Keratinocyte (primary cell): ENCODE data around the gene SCMH1. TPM values are rescaled to one million over a fixed set of nuclear protein-coding genes. Genes with fewer than 3 reads are reported as not detected.

ENCODE experiments used
- DNase-seq: peaks from one replicate; pipeline ENCODE4 v3.0.0-alpha.2; 2011; ENCODE audit warnings: low read depth, missing footprints, low spot score
- FAIRE-seq: peaks from 2 replicates; lab custom pipeline; 2011; peaks lifted over from hg19 to GRCh38; lab: Jason Lieb, UNC
- H2AFZ ChIP-seq: 2 replicates; pipeline ENCODE4 v1.6.0; 2012; ENCODE audit warnings: low read length, control low read depth, inconsistent platforms; ENCODE audit not compliant: control insufficient read depth
- H3K27ac ChIP-seq: 2 replicates; pipeline ENCODE4 v1.5.1; 2011; ENCODE audit warnings: low read length; ENCODE audit not compliant: control insufficient read depth, insufficient read depth
- H3K27me3 ChIP-seq: 3 replicates; pipeline ENCODE4 v1.6.0; 2011; ENCODE audit warnings: low read length; ENCODE audit not compliant: control insufficient read depth, insufficient read depth; ENCODE audit errors: extremely low read depth
- H3K36me3 ChIP-seq, 2 experiments: 2 replicates in 1 of 2; 3 replicates in 1 of 2; pipeline ENCODE4 v1.5.1; 2011; ENCODE audit warnings: low read length in 2 of 2, mild to moderate bottlenecking in 1 of 2; ENCODE audit not compliant: control insufficient read depth in 2 of 2, insufficient read depth in 2 of 2; ENCODE audit errors: extremely low read depth in 1 of 2
- H3K4me1 ChIP-seq: 3 replicates; pipeline ENCODE4 v1.5.1; 2011; ENCODE audit warnings: low read length; ENCODE audit not compliant: control insufficient read depth, insufficient read depth; ENCODE audit errors: extremely low read depth
- H3K4me2 ChIP-seq: 3 replicates; pipeline ENCODE4 v1.6.0; 2011; ENCODE audit warnings: low read depth, low read length; ENCODE audit not compliant: control insufficient read depth, insufficient read depth; ENCODE audit errors: extremely low read depth
- H3K4me3 ChIP-seq, 3 experiments: fragments of 200-600 bp in 1 of 3; sonication (generic) in 1 of 3; 2 replicates in 2 of 3; 3 replicates in 1 of 3; pipeline ENCODE4 v1.5.1; 2011 to 2016; ENCODE audit warnings: low read length in 3 of 3, mild to moderate bottlenecking in 3 of 3, control low read depth in 2 of 3, inconsistent platforms in 1 of 3, low read depth in 1 of 3, mixed read lengths in 1 of 3, mixed run types in 1 of 3, moderate library complexity in 1 of 3; ENCODE audit not compliant: control insufficient read depth in 2 of 3, insufficient read depth in 2 of 3; ENCODE audit errors: extremely low read depth in 1 of 3
- H3K79me2 ChIP-seq: 2 replicates; pipeline ENCODE4 v1.6.0; 2012; ENCODE audit warnings: low read length; ENCODE audit not compliant: control insufficient read depth, insufficient read depth
- H3K9ac ChIP-seq: 3 replicates; pipeline ENCODE4 v1.6.0; 2011; ENCODE audit warnings: low read length; ENCODE audit not compliant: control insufficient read depth, insufficient read depth; ENCODE audit errors: extremely low read depth
- H3K9me1 ChIP-seq: 3 replicates; pipeline ENCODE4 v1.6.0; 2011; ENCODE audit warnings: low read length; ENCODE audit not compliant: control insufficient read depth, insufficient read depth; ENCODE audit errors: extremely low read depth
- H3K9me3 ChIP-seq: 2 replicates; pipeline ENCODE4 v1.5.1; 2012; ENCODE audit warnings: low read depth, low read length; ENCODE audit not compliant: control insufficient read depth
- H4K20me1 ChIP-seq: 3 replicates; pipeline ENCODE4 v1.6.0; 2011; ENCODE audit warnings: low read length; ENCODE audit not compliant: control insufficient read depth, insufficient read depth; ENCODE audit errors: extremely low read depth
- CTCF ChIP-seq, 3 experiments: IDR thresholded peaks in 1 of 3; conservative IDR thresholded peaks in 1 of 3; optimal IDR thresholded peaks in 1 of 3; 2 replicates in 2 of 3; 3 replicates in 1 of 3; pipeline versions ENCODE3 to v1.5.1; 2011; ENCODE audit warnings: low read length in 3 of 3, mild to moderate bottlenecking in 3 of 3, moderate library complexity in 2 of 3, control low read depth in 1 of 3, inconsistent platforms in 1 of 3; ENCODE audit not compliant: insufficient read depth in 2 of 3; ENCODE audit errors: extremely low read depth in 1 of 3
- EZH2 ChIP-seq: IDR thresholded peaks from one replicate; pipeline ENCODE4 v1.6.1; 2012; ENCODE audit warnings: inconsistent platforms, mild to moderate bottlenecking, low read length, moderate library complexity
- dilution Hi-C: fragments of 300-500 bp; cut with MboI; formaldehyde crosslinking; loops from one replicate; pipeline ENCODE4 v1.7.0; 2020; ENCODE audit warnings: low sequenced_read_pairs; ENCODE audit not compliant: extremely low pct_ligation_motif_present
- polyA plus RNA-seq, 5 experiments: library from polyadenylated mRNA; depleted of rRNA in 3 of 5; stranded (reverse) in 3 of 5; stranded (forward) in 1 of 5; unstranded in 1 of 5; fragments of >200 nt; gene quantifications; 1 replicate in 1 of 5; 2 replicates in 3 of 5; 3 replicates in 1 of 5; pipeline versions ENCODE4 v1.2.1 to v1.2.3, GENCODE V29; 2011 to 2012; ENCODE audit warnings: missing spikeins in 2 of 5, low read depth in 1 of 5, low replicate concordance in 1 of 5

The SCMH1 gene
- polyA plus RNA-seq, 1 donor (not counting 4 experiments of a cell fraction or from before 2014, with no cell fraction given), result 29.9 TPM

- Histone ChIP-seq H3K9me1 (no peaks in the 10 kb centered on the region), H3K9me3 (no peaks in the 10 kb centered on the region), H3K4me3 (no peak overlapping the region), H3K36me3 (no peaks in the 10 kb centered on the region), H3K27ac (no peak overlapping the region), H3K4me1 (no peaks in the 10 kb centered on the region), H4K20me1 (no peaks in the 10 kb centered on the region), H3K79me2 (no peaks in the 10 kb centered on the region), H3K9ac (no peak overlapping the region), H2AFZ (no peak overlapping the region), H3K4me2 (no peak overlapping the region), H3K27me3 (no peaks in the 10 kb centered on the region)
- DNase-seq, result no peak
- dilution Hi-C loops, result no loop called here
- TF ChIP-seq EZH2, result no peak
- no peak for TF ChIP-seq CTCF (optimal IDR thresholded peaks at IDR 0.05 in 1 of 3, IDR thresholded peaks at IDR 0.05 in 1 of 3, conservative IDR thresholded peaks at IDR 0.05 in 1 of 3; ENCODE audit: extremely low read depth in 1 of 3, insufficient read depth in 2 of 3, low read length in 3 of 3)
- no peak for FAIRE-seq
These were observed 97.8 kb downstream of the SCMH1 start for GRCh38 chr1:41144285-41144684.

DNA sequence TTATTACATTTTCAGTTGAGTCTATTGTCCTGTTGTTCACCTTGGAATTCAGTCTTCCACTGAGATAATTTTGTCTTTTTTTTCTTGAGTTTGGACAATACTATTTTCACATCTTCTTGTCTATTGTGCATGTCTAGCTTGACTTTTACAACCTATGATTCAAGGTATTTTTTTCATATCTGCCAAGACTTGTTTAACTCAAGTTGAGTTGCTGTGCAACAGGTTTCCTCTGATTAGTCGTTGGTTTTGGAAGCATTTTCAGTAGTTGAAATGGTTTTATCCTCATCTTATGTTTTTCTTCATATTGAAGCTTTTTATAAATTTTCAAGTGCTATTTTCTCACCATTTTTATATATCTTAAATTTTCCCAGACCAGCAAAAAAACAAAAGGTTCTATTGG, 103.6 kb downstream of the SCMH1 start:
- Histone ChIP-seq H3K27me3 (no peaks in the 10 kb centered on the region), H3K9me3 (no peaks in the 10 kb centered on the region), H3K4me3 (no peak overlapping the region), H3K79me2 (no peaks in the 10 kb centered on the region), H3K27ac (no peak overlapping the region), H3K36me3 (no peaks in the 10 kb centered on the region), H3K4me2 (no peak overlapping the region), H2AFZ (no peak overlapping the region), H4K20me1 (no peaks in the 10 kb centered on the region), H3K4me1 (no peaks in the 10 kb centered on the region), H3K9ac (no peak overlapping the region), H3K9me1 (no peaks in the 10 kb centered on the region)
- no peak for TF ChIP-seq EZH2
- TF ChIP-seq CTCF (optimal IDR thresholded peaks at IDR 0.05 in 1 of 3, IDR thresholded peaks at IDR 0.05 in 1 of 3, conservative IDR thresholded peaks at IDR 0.05 in 1 of 3; ENCODE audit: extremely low read depth in 1 of 3, insufficient read depth in 2 of 3, low read length in 3 of 3), result no peak
- DNase-seq (no peak), FAIRE-seq (no peak)
- dilution Hi-C loops, result no loop called here
